ENCODE measurements around the gene PPM1F.
"Not testable (repeated sequence)": the region's sequence is repeated elsewhere in the genome, so short reads cannot be mapped to it uniquely, and the experiment has no call there.

DNA sequence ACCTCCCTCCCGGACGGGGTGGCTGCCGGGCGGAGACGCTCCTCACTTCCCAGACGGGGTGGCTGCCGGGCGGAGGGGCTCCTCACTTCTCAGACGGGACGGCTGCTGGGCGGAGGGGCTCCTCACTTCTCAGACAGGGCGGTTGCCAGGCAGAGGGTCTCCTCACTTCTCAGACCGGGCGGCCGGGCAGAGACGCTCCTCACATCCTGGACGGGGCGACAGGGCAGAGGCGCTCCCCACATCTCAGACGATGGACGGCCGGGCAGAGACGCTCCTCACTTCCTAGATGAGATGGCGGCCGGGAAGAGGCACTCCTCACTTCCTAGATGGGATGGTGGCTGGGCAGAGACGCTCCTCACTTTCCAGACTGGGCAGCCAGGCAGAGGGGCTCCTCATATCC lies 68.7 kb downstream of the PPM1F start:
- not testable (repeated sequence) for TF ChIP-seq EZH2phosphoT487 (IDR thresholded peaks at IDR 0.05; ENCODE audit: insufficient read depth, low read depth); EZH2 (IDR thresholded peaks at IDR 0.05; ENCODE audit: insufficient read depth, poor library complexity, severe bottlenecking)
